HepG2 (cell line): ENCODE measurements around the gene PDCD11. TPM values are rescaled to one million over a fixed set of nuclear protein-coding genes. Genes with fewer than 3 reads are reported as not detected.

Source experiments
- ARNT ChIP-seq: fragments of 450-650 bp; IDR thresholded peaks from 2 replicates; pipeline ENCODE4 v1.6.1; 2017
- FUBP1 ChIP-seq: sonication (generic); formaldehyde crosslinking; IDR thresholded peaks from 2 replicates; pipeline ENCODE4 v1.5.1; 2020; ENCODE audit warnings: missing genetic modification reagents, mild to moderate bottlenecking, borderline replicate concordance
- GATAD1 ChIP-seq: IDR thresholded peaks from 2 replicates; pipeline ENCODE4 v1.6.1; 2016; ENCODE audit warnings: missing genetic modification reagents, missing compliant biosample characterization
- GATAD2A ChIP-seq: IDR thresholded peaks from 2 replicates; pipeline ENCODE4 v1.6.1; 2016
- HMG20A ChIP-seq: IDR thresholded peaks from 2 replicates; pipeline ENCODE4 v1.6.1; 2016; ENCODE audit warnings: borderline replicate concordance
- MED8 ChIP-seq: sonication (generic); formaldehyde crosslinking; IDR thresholded peaks from 2 replicates; pipeline ENCODE4 v1.8.1; 2023; ENCODE audit warnings: mild to moderate bottlenecking, missing genetic modification reagents; ENCODE audit not compliant: insufficient replicate concordance
- NRL ChIP-seq: sonication (generic); formaldehyde crosslinking; IDR thresholded peaks from 2 replicates; pipeline ENCODE4 v1.5.0; 2020; ENCODE audit warnings: missing genetic modification reagents, mild to moderate bottlenecking, moderate library complexity, borderline replicate concordance
- POLR2AphosphoS2 ChIP-seq: IDR thresholded peaks from 2 replicates; pipeline ENCODE4 v1.6.1; 2011; ENCODE audit warnings: low read depth, low read length, improper control_type of control experiment
- PTBP1 ChIP-seq: fragments of 200-400 bp; formaldehyde crosslinking; IDR thresholded peaks from 2 replicates; pipeline ENCODE4 v1.6.1; 2018; ENCODE audit warnings: low read length, low read depth; ENCODE audit not compliant: poor library complexity, severe bottlenecking
- RAD21 ChIP-seq: fragments of 450-650 bp; formaldehyde crosslinking; IDR thresholded peaks from 2 replicates; pipeline ENCODE4 v1.5.0; 2020; ENCODE audit warnings: mild to moderate bottlenecking
- SRY ChIP-seq: sonication (generic); formaldehyde crosslinking; IDR thresholded peaks from 2 replicates; pipeline ENCODE4 v1.8.0; 2022; ENCODE audit warnings: mild to moderate bottlenecking, missing genetic modification reagents
- ZBTB40 ChIP-seq, 2 experiments: fragments of 450-650 bp in 1 of 2; sonication (generic) in 1 of 2; formaldehyde crosslinking in 1 of 2; IDR thresholded peaks; 2 replicates each; pipeline versions ENCODE4 v1.6.1 to v1.8.0; 2016 to 2022; ENCODE audit warnings: antibody characterized with exemption in 1 of 2, mild to moderate bottlenecking in 1 of 2, missing genetic modification reagents in 1 of 2
- ZNF235 ChIP-seq: sonication (generic); formaldehyde crosslinking; IDR thresholded peaks from 2 replicates; pipeline ENCODE4 v1.8.1; 2023; ENCODE audit warnings: mild to moderate bottlenecking, missing genetic modification reagents, borderline replicate concordance
- ZNF282 ChIP-seq: fragments of 450-650 bp; IDR thresholded peaks from 2 replicates; pipeline ENCODE4 v1.6.1; 2018; ENCODE audit not compliant: partially characterized antibody
- ZNF512 ChIP-seq: sonication (generic); formaldehyde crosslinking; IDR thresholded peaks from 2 replicates; pipeline ENCODE4 v1.4.0; 2020; ENCODE audit warnings: mild to moderate bottlenecking, missing genetic modification reagents
- ZNF576 ChIP-seq: sonication (generic); formaldehyde crosslinking; IDR thresholded peaks from 2 replicates; pipeline ENCODE4 v1.4.0; 2020; ENCODE audit warnings: mild to moderate bottlenecking, missing genetic modification reagents
- ZNF598 ChIP-seq: sonication (generic); formaldehyde crosslinking; IDR thresholded peaks from 2 replicates; pipeline ENCODE4 v1.5.1; 2020; ENCODE audit warnings: mild to moderate bottlenecking, missing genetic modification reagents, borderline replicate concordance
- polyA plus RNA-seq, 8 experiments: library from polyadenylated mRNA; depleted of rRNA in 3 of 8; stranded (reverse) in 7 of 8; unstranded in 1 of 8; fragments of >200 nt; fragmentation: Illumina TruSeq in 4 of 8; extraction: Trizol in 4 of 8; gene quantifications; 2 replicates each; pipeline versions ENCODE4 v1.2.1 to v1.2.3, GENCODE V29; 2011 to 2016; ENCODE audit warnings: low read depth in 4 of 8, missing spikeins in 1 of 8, mixed read lengths in 1 of 8; ENCODE audit not compliant: insufficient read depth in 1 of 8
- total RNA-seq, 5 experiments: library from RNA; depleted of rRNA; stranded (reverse); fragments of >200 nt; fragmentation: Illumina TruSeq; extraction: Trizol; gene quantifications; 2 replicates each; pipeline ENCODE4 v1.2.3, GENCODE V29; 2016; ENCODE audit warnings: low read depth in 1 of 5

The PDCD11 gene
- total and polyA plus RNA-seq, 2 of the 13 experiments (the other 11 are each of a cell fraction or from before 2014, with no cell fraction given), result 12.8 to 52.8 TPM

GRCh38 chr10:103350517-103351260 is 45.7 kb upstream of the PDCD11 start, which contains the start of gene PCGF6 (continued):
- TF ChIP-seq ZBTB40 (IDR thresholded peaks at IDR 0.05), result no peak
- TF ChIP-seq ZBTB40 (CRISPR knock-in tag; IDR thresholded peaks at IDR 0.05), result no peak
- TF ChIP-seq ARNT, result no peak
- peak; percentile 8; the same call in 1 of the 2 replicates for TF ChIP-seq RAD21 (CRISPR knock-in tag)
- no peak for TF ChIP-seq ZNF235 (CRISPR knock-in tag)
- no peak for TF ChIP-seq ZNF576
- no peak for TF ChIP-seq HMG20A (CRISPR knock-in tag)
- no peak for TF ChIP-seq SRY
- peak; percentile 69 for TF ChIP-seq GATAD1 (CRISPR knock-in tag)
- peak; percentile 55 for TF ChIP-seq MED8
- TF ChIP-seq ZNF282, result no peak
- TF ChIP-seq POLR2AphosphoS2, result no peak
- TF ChIP-seq ZNF512 (CRISPR knock-in tag), result no peak
- no peak for TF ChIP-seq GATAD2A (CRISPR knock-in tag)
- TF ChIP-seq NRL (CRISPR knock-in tag), result 0 out of 2 replicates have a peak, but pooled peaks have one; percentile 24
- TF ChIP-seq FUBP1, result no peak
- no peak for TF ChIP-seq PTBP1
- no peak for TF ChIP-seq ZNF598 (CRISPR knock-in tag)
